ENCODE data around the gene ZNF829.

The ZNF829 gene

DNA sequence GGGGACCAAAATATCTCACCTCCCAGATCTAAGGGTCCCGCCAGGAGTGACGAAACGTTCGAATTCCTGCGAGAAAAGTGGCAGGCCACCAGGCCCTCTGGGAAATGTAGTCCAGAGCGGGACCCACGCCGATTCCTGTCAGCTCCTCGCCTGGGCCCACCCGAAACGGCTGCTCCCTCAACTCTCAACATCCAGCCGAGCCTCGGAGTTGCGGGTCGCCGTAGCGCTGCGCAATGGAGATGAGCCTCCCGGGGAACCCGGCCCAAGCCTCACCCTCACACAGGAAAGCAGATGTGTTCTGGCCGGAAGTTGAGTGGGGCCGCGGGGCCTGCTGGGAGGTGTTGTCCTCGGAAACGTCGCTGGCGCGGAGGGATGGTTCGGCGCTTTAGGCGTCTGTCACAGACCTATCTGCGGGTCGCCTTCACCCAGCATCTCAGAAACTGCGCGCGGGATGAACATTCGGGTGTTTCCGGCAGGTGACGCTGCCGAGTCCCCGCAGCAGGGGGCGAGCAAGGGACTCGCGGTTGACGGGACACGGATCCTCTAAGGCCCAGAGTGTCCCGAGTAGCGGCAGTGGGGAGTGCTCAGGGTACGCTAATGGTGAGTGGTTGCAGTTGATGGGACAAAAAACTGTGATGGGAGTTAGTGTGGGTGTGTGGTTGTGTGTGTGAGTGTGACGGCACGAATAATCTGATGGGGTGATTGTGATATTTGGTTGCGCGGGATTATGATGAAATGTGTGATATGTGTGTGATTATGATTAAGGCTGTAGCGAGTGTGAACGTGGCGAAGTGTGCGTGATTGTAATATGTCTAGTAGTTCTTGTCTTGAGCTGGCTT is at the start of gene ZNF829, which contains the start of gene ZNF568:
ZNF829 (minus strand) TSS at position 300 of the 839 bp plus-strand sequence. CDS start 1,124 bp downstream, outside the sequence.
ZNF568 (plus strand) TSS at position 341 of the 839 bp plus-strand sequence. CDS start 6,439 bp downstream, outside the sequence.
- peak; percentile 73 for DNase-seq (ENCODE audit: low read depth)

- no peak for DNase-seq (ENCODE audit: low read depth)
These were observed 47.2 kb upstream of the ZNF829 start for GRCh38 chr19:36963280-36963679.

- no peak for DNase-seq (ENCODE audit: low read depth)
These were observed 46.3 kb upstream of the ZNF829 start for GRCh38 chr19:36962346-36962745.

DNA sequence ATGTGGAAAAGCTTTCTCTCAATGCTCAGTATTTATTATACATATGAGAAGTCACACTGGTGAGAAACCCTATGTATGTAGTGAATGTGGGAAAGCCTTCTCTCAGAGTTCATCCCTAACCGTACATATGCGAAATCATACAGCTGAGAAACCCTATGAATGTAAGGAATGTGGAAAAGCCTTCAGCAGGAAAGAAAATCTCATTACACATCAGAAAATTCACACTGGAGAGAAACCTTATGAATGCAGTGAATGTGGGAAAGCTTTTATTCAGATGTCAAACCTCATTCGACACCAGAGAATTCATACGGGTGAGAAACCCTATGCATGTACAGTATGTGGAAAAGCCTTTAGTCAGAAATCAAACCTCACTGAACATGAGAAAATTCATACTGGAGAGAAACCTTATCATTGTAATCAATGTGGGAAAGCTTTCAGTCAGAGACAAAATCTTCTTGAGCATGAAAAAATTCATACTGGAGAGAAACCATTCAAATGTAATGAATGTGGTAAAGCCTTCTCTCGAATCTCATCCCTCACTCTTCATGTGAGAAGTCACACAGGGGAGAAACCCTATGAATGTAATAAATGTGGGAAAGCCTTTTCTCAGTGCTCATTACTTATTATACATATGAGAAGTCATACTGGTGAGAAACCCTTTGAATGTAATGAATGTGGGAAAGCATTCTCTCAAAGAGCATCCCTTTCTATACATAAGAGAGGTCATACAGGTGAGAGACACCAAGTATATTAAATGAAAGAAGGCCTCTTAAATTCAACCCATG is 34.4 kb upstream of the ZNF829 start:
- no peak for DNase-seq (ENCODE audit: low read depth)

DNA sequence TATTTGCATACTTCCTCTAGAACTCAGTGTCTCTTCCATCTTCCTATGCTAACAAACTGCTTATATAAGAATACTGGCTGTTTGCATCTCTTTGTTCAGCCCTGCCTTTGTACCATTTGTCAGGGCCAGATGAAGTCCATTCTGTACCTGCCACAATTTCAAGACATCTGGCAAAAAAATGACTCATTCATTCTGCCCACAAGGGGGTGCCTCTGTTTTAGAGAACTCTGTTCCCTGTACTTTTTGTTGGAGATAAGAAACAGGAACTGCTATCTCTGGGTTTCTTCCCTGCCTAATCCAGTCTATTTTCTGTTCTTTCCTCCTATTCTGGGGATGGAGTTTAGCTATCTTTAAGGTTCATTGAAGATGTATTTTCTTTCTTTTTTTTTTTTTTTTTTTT is 23.1 kb upstream of the ZNF829 start:
- no peak for DNase-seq (ENCODE audit: low read depth)

DNA sequence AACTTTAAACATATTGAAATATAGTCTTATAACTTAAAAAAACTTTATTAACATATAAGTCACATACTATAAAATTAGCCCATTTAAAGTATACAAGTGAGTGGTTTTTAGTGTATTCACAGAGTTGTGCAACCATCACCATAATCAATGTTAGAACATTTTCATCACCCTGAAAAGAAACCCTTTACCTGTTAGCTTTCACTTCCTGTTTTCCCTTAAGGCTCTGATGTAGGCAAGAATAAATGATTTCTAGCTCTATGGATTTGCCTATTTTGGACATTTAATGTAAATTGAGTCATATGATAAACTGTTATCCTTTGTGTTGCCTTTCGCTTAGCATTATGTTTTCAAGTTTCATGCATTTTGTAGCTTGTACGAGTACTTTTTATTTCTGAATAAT is 15.6 kb upstream of the ZNF829 start:
- no peak for DNase-seq (ENCODE audit: low read depth)

GRCh38 chr19:36918090-36918489 is 2.0 kb upstream of the ZNF829 start:
- no peak for DNase-seq (ENCODE audit: low read depth)

DNA sequence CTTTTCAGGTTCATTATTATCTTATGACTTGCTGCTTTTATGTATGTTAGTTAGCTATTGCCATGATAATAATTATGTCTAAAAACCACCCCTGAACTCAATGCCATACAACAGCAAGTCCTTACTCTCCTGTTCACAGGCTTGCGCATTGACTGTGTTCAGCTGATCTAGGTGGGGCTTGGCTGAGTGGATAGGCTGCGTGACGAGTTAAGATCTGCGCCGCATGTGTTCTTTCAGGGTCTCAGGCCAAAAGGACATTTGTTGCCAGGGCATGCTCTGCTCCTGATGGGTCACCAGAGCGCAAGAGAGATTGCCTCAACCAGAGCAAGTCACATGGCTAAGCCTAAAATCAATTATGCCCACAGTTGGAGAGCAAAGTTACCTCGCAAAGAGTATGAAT is 900 bp upstream of the ZNF829 start:
- DNase-seq (ENCODE audit: low read depth): peak; percentile 15

- DNase-seq (ENCODE audit: low read depth): no peak
These were observed 17.7 kb downstream of the ZNF829 start for GRCh38 chr19:36898422-36898821.

DNA sequence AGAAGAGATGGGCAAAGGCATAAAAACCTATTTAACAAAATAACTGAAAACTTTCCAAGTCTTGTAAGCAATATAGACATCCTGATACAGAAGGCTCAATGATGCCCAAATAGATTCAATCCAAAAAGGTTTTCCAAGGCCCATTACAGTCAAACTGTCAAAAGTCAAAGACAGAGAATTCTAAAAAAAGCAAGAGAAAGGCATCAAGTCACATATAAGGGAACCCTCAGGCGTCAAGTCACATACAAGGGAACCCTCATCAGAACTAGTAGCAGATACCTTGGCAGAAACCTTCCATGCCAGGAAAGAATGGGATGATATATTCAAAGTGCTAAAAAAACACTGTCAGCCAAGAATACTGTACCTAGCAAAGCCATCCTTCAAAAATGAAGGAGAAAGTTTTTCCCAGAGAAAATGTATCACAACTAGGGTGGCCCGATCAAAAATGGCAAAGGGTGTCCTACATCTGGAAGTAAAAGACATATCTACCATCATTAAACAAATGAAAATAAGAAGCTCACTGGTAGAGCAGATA is 21.2 kb downstream of the ZNF829 start:
- DNase-seq (ENCODE audit: low read depth): no peak

GRCh38 chr19:36891768-36892357 is 24.2 kb downstream of the ZNF829 start:
- no peak for DNase-seq (ENCODE audit: low read depth)

GRCh38 chr19:36876993-36877938 is 38.8 kb downstream of the ZNF829 start:
- no peak for DNase-seq (ENCODE audit: low read depth)

DNA sequence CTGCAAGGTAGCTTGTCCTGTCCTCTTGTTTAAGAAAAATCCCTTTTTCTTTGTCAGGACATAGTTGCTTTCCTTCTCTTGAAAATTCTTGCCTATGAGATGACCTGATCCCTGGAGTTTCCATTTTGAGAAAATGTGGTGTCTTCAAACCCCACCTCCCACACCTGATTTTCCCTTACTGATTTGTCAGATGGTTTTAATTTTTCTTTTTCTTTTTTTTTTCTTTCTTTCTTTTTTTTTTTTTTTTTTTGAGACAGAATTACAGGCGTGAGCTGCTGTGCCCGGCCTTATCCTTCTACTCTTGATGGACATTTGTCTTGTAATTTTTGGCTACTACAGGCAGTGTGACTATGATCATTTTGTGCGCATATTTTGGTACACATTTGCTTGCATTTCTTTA is 64.2 kb downstream of the ZNF829 start:
- DNase-seq (ENCODE audit: low read depth): no peak

DNA sequence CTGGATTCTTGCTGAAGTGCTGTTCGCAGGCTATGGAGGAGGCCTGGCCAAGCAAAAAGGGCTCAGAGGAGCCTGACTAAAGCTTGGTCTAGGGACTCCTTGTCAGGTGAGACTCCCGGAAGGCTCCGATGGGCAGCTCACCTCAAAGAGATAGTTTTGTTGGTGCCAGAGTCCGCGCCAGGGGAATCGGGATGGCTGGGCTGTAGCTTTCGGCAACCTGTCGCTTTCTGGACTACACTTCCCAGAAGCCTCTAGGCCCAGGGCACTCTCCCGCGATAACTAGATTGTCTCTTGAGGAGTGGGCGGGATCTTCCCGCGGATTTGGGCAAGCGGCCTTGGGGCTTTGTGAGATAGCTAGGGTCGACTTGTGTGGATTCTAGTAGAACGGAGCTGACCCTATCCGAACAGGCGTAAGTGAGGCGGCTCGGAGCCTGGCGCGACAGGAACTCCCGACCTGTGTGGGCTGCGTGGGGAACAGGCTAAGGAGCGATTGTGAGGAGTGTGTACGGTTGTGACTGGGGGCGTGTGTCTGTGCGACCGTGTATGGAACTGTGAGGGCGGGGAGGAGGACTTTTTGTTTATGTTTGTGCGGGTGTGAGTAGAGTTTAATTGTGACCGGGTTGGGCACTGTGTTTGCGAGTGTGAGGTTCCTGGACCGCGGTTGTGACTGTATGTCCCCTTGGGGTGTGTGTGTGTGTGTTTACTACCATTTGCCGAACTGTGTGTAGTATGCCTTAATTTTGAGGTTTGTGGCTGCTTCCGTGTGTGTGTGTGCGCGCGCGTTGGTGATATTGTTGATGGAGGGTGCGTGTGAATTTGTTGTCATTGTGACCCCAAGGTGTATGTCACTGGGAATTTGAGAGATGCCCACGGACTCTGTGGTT is 65.3 kb downstream of the ZNF829 start, which contains the start of gene ZNF345:
ZNF345 (plus strand) TSS at position 318 of the 884 bp plus-strand sequence. CDS start 25,955 bp downstream, outside the sequence.
- peak; percentile 93 for DNase-seq (ENCODE audit: low read depth)

DNA sequence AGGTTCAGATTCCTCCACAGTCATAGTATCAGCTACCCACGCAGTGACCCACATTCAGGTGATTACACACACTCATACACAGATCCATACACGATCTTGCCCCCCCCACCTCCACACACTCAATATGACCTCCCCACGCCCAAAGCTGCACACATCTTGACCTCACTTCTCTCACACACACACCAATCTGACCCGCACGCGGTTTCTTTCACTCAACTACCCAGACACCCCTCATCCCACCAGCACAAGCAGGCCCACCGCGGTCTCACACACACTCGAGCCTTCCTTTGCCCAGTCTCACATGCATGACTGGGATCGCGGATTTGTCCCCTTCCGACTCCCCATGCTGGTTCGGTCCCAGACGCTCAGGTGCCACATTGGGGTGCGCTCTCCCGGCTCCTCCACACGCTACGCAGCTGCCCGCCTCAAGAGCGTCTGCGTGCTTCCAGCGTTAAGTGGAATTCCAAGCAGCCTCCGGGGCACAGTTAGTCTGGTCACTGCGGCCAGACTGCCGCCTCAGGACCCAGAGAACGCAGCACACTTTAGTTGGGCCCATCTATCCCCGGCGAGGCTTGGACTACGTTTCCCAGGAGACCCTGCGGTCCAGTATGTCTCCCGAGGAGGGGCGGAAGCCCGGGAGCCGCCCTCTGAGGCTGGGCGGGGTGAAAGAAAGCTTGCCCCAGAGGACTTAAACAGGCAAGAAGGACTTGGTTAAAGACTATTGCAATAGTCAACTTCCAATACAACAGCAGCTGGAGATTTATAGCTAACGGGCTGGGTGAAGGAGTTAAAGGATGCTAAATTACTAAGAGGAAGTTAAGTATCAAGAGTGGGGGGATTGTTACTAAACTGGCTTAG is 66.2 kb downstream of the ZNF829 start:
- peak; percentile 88 for DNase-seq (ENCODE audit: low read depth)

DNA sequence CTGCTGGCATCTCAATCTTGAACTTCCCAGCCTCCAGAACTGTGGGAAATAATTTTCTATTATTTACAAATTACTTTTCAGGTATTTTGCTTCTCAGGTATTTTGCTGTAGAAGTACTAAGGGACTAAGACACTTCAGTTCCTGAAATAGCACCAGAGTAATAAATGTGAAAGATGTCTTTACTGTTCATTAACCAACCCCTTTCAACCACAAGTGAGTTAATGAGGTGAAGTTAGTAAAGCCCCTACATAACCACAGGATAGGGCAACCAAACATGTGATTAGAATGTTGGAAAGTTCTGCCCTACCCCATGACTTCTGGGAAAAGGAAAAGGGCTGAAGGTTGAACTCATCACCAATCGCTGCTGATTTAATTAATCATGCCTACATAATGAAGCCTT is 68.1 kb downstream of the ZNF829 start:
- DNase-seq (ENCODE audit: low read depth): no peak

- DNase-seq (ENCODE audit: low read depth): no peak
These were observed 77.2 kb downstream of the ZNF829 start for GRCh38 chr19:36838784-36839324.

Measured in stromal cell of bone marrow (primary cell).